SK-N-SH (cell line): ENCODE results near the gene LYPD8.

Source experiments
- CTCF ChIP-seq: fragments of 200-600 bp; sonication (generic); IDR thresholded peaks from 2 replicates; pipeline ENCODE4 v1.6.1; 2017; ENCODE audit warnings: antibody characterized with exemption, mild to moderate bottlenecking, moderate library complexity
- FOXM1 ChIP-seq: IDR thresholded peaks from 2 replicates; pipeline ENCODE4 v1.4.0; 2012; ENCODE audit warnings: low read depth, mild to moderate bottlenecking
- NFIC ChIP-seq: IDR thresholded peaks from 2 replicates; pipeline ENCODE4 v1.4.0; 2012; ENCODE audit warnings: borderline replicate concordance
- RAD21 ChIP-seq: IDR thresholded peaks from 2 replicates; pipeline ENCODE4 v1.6.1; 2012; ENCODE audit warnings: mild to moderate bottlenecking, low read length

GRCh38 chr1:248759644-248760043 lies 4.1 kb upstream of the LYPD8 start:
- no peak for TF ChIP-seq CTCF
- no peak for TF ChIP-seq RAD21
- TF ChIP-seq FOXM1 = no peak
- no peak for TF ChIP-seq NFIC
